Stimulated activated CD8-positive, alpha-beta memory T cell treated with anti-CD3 and anti-CD28 coated beads, Interleukin-4, amount 100 ng/mL, for 24 hours (primary cell): ENCODE measurements around the gene SUPT20HL2.
"Not testable (repeated sequence)": the region's sequence is repeated elsewhere in the genome, so short reads cannot be mapped to it uniquely, and the experiment has no call there.

ENCODE experiments used
- DNase-seq: peaks from one replicate; pipeline ENCODE4 v3.0.0-alpha.2; 2020; ENCODE audit warnings: low read depth

SUPT20HL2 gene

DNA sequence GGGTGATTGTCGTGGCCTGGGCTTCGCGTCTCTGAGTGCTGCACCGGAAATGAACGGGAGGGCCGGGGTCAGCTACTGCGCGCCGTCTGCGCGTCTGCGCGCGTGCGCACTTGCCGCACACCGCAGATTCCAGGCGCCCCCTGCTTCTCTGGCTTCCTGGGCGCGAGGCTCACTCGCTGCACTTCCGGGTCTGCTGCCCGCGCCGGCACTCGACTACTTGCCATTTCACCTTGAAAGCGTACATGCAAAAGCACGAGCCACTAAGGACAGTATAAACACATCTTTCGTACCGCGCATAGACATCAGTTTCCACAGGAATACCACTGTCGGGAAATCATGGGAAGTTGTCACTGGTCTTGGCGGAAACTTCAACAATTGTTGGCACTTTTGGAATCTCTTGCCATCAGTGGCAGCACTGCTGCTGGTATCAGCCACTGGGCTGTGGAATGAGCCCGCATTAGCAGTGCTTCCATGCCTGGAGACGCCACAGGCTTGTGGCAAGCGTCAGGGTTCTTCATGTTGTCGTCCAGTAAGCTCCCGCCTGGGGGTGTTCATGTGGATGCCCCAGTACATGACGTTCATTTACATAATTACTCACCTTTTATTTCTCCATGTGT, at the start of gene SUPT20HL2:
Gene SUPT20HL2, minus strand, starts transcription at position 51 of the 617 bp plus-strand sequence. CDS start 754 bp downstream, outside the sequence.
- no peak for DNase-seq

DNA sequence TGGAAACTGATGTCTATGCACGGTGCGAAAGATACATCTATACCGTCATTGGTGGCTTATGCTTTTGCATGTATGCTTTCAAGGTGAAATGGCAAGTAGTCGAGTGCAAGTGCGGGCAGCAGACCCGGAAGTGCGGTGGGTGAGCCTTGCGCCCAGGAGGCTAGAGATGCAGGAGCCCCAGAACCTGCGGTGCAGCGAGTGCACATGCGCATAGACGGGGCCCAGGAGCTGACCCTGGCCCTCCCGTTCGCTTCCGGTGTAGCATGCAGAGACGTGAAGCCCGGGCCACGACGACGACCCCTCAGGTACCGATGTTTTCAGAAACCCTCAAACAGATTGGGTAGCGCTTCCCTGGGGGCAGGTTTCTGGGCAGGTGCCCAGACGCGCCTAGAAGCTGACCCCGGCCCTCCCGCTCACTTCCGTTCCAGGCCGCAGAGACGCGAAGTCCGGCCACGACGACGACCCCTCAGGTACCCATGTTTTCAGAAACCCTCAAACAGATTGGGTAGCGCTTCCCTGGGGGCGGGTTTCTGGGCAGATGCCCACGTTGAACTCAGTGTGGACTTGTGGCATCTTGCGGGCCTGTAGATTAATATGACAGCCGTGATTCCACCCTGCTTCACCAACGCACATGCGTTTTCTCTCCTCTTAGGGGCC, 48.3 kb upstream of the SUPT20HL2 start:
- DNase-seq = not testable (repeated sequence)

DNA sequence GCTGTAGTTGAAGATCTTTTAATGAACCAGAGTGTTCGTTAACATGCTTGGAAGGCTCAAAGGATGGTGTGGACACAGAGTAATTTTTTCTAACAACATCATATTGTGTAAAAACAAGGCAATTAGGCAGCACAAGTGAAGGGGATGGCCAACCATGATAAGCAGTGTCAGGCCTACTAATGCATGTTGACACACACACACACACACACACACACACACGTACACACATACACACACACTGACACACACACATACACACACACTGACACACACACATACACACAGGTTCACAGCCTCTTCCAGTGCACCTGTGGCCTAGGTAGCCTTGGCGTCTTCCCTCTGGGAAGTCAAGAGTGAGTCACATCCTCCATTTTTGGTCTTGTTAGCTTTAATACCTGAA, 46.4 kb upstream of the SUPT20HL2 start, which contains the start of gene SUPT20HL1:
Gene SUPT20HL1, plus strand, starts transcription at position 368 of the 400 bp plus-strand sequence. CDS start 2,122 bp downstream, outside the sequence.
- DNase-seq = no peak

DNA sequence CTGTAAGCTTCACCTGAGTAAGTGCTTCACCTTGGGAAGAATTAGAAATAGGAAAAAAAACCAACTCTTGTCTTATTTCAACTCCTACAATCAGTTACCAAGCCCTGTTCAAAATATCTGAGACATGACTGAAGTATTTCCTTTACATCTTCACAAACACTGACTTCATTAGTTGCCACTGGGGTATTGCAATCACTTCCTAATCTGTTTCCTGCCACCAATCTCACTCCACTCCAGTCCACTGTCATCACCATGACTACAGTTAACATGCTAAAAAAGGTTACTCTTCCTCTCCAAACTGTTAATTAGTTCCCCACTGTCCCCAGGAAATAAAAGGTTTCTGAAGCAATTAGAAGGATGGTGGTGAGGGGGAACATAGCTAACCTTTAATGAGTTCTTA, 43.2 kb upstream of the SUPT20HL2 start:
- no peak for DNase-seq

DNA sequence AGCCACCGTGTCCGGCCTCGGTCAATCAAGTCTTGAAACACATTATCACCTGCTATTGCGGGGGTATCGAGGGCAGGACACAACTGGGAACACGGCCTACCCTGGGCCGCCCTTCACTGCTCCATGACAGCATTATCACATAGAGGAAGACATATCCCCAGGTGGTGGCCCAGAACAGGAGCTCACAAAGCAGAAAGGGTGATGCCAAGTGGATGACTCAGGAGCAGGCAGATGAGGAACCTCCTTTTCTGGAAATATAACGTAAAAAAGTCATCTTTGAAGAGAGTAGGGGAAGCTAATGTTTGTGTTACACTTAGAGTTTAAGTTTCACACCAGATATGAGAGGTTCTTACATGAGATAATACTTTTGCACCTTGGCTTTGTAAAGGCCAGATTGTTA, 41.2 kb upstream of the SUPT20HL2 start:
- DNase-seq = no peak

DNA sequence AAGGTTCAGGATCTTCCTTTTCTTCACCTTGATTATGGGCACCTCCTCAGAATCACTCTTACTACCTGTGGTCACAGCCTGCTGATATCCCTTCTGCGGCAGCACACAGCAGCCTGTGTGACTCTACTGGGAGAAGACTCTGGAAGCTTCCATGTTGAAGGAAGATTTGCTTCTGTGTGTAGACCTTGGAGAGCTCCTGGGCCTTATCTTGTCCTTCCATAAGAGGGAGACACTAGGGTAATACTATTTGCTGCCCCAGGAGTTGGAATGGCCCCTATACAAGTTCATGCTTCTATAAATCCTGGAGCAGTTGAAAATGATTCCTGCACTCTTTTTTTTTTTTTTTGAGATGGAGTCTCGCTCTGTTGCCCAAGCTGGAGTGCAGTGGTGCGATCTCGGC, 36.3 kb upstream of the SUPT20HL2 start:
- no peak for DNase-seq

DNA sequence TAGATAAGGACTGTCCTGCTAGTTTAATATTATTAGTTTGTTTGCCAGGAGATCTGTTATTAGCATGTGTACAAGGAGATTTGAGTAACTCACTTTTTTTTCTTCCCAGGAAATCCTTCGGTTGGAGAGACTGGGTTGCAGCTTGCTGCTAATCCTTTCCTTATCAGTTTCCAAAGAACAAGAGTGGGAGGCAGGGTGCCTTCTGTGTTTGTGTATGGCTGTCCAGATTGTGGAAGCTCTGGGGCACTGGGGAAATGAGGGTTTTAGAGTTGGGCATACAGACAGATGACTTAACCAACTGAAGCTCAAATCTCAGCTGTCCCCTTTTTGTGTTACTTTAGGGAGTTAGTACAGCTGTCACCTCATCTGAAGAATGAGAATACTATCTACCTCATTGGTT, 34.0 kb upstream of the SUPT20HL2 start:
- DNase-seq = no peak

DNA sequence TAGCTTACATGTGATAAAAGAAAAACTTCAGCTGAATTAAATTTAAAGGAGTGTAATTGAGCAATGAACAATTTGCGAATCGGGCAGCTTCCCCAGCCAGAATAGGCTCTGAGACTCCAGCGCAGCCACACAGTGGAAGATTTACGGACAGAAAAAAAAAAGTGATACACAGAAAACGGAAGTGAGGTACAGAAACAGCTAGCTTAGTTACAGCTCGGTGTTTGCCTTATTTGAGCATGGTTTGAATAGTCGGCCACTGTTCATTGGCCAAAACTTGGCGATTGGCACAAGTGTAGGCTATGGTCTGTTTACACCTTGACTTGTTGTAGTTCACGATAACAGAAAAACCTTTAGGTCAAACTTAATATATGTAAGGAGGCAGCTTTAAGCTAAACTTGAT, 29.9 kb upstream of the SUPT20HL2 start:
- no peak for DNase-seq

DNA sequence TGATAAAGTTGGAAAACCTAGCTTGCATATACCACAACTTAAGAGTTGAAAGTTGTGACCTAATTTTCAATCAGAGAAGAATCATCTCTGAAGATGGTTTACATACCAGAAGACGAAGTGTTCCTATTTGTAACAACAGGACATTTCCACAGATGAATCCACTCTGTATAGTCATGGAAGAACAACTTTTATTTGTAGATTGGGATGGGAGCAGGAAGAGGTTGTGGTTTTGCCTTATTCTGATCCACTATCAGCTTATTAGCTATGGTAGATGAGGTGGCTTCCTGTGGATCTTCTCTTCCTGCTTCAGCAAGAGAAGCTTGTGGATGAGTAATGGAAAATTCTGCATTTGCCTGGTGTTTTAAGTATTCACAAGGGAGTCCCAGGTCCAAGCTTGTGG, 27.9 kb upstream of the SUPT20HL2 start:
- no peak for DNase-seq

DNA sequence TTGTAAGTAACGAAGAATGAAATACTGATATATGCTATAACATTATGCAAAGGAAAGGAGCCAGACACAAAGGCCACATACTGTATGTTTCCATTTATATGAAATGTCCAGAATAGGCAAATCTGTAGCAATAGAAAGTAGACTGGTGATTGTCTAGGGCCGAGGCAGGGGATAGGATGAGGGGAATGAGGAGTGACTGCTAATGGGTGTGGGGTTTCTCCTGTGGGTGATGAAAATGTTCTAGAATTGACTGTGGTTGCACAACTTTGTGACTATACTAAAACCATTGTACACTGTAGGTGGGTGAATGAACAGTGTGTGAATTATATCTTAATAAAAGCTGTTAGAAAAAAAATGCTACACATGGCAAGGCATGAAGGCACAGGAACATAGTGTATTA, 26.6 kb upstream of the SUPT20HL2 start:
- no peak for DNase-seq

DNA sequence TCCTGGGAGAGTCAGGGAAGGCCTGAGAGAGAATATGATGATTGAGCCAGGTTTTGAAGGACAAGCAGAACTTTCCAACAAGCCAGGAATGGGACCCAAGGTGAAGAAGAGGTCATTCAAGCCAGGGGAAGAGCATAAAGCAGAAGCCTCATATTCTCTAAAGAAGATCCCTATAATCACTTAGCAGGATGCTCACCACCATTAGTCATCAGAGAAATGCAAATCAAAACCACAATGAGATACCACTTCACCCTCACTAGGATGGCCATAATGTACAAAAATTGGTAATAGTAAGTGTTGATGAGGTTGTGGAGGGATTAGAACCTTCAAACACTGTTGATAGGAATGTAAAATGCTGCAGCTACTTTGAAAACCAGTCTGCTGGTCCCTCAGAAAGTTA, 26.0 kb upstream of the SUPT20HL2 start:
- no peak for DNase-seq

DNA sequence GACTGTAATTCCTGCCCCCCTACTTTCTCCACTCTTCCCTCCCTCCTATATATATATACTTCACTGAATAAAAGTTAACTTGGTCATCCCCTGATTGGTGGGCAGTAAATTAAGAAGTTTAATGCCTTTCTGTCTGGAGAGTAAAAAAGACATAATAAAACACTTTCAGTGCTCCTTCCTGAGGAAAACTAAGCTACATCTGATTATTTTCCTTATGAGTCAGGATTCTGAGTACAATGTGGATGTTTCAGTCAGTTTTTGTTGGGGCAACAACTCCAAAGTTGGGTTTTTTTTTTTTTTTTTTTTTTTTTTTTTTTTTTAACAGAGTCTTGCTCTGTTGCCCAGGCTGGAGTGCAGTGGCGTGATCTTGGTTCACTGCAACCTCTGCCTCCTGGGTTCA, 22.0 kb upstream of the SUPT20HL2 start:
- DNase-seq = no peak

DNA sequence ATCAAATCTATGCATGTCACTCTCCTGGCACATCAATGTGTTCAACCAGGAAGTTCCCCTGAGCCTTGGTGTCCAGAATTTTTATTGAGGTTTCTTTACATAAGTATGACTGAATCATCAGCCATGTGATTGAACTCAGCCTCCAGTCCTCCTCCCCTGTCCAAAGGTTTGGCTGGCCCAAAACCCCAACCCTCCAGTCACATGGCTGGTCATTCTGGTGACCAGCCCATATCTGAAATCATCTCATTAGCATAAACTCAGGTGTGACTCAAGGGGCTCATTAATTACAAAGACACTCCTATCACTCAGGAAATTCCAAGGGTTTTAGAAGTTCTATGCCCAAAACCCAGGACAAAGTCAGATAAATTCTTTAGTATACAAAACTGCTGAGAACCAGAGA, 20.6 kb upstream of the SUPT20HL2 start:
- no peak for DNase-seq

DNA sequence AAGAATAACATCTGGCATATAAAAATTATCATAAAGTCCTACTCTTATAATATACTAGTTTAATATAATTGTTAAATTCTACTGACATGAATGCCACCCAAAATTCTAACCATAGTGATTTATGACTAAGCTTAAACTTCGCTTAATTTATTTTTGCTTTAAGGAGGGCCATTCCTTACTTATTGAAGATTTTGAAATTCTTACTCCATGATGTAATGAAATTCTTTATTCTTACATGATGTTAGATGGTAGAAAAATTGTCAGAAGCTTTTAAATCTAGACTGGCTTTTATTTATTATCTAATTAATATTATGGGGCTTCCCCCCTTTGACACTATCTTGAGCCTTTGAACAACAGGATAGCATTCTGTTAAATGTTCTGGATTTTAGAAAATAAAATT, 19.5 kb upstream of the SUPT20HL2 start:
- DNase-seq = no peak

DNA sequence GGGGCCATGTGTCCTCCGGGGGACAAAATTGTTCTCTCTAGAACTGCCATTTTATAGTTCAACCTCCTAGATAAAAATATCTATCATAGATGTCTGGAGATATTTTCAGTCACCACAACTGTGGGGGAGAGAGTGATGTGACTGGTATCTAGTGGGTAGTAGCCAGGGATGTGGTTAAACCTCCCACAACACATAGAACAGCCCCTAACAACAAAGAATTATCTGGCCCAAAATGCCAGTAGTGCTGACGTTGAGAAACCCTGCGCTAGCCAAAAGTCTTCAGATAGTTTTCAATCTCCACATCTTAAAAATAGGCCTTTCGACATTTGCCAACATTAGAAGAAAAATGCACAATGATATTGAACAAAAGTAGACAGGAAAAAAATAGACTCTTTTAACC, 19.0 kb upstream of the SUPT20HL2 start:
- no peak for DNase-seq

DNA sequence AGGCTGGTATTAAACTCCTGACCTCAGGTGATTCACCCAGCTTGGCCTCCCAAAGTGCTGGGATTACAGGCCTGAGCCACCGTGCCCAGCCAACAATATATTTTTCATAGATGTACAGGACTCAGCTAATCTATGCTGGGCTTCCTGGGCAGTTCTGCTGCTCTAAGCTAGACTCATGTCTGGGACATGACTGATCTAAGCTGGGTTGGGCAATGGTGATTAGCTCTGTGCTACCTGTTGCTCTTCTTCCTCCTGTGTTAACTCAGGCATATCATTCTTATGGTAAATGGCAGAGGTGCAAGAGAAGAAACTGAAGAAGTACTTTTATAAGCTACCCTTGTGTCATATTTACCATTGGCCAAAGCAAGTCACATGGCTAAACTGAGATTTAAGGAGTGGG, 11.4 kb upstream of the SUPT20HL2 start:
- no peak for DNase-seq

DNA sequence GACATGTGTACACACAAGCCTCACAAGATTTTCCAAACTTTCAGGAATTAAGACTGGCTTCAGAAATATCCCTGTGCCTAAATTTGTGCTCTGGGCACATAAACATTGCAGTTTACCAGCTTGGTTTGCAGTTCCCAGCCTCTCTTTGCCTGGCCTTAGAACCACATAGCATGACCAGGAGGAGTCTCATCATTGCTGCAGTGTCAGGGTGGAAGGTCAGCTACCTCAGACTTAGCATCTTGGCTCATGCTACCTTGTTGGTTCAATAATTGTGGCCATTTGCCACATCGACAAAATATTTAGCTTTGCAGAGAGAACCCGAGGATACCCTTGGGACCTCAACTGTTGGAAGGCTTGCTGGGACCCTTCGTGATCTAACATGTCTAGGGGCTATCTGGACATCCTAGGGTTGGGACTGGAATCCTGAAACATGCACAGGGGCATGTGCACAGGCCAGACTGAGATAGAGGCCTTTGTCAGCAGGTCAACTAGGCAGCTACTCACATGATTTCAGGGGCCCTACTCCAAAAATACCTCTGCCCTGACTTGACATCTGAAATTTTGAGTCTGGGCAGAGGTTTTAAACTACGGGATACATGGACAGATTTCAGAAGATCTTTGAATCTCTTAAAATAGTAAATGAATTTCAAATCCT, 8.0 kb upstream of the SUPT20HL2 start:
- DNase-seq = no peak

DNA sequence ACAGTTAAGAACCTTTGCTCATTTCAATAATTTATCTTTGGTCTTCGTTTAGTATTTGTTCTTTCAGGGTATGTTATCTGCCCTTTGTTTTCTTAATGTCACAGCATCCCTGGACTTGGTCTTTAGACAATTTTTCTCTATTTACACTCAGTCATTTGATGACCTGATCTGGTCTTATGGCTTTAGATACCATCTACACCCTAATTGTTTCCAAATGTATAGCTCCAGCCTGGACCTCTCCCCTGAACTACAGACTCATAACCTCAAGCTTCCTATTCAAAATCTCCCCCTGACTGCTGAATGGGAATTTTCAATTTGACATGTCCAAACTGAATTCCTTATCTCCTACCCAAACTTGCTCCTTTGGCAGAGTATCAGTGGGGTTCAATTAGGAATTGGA, 3.7 kb upstream of the SUPT20HL2 start:
- DNase-seq = no peak

DNA sequence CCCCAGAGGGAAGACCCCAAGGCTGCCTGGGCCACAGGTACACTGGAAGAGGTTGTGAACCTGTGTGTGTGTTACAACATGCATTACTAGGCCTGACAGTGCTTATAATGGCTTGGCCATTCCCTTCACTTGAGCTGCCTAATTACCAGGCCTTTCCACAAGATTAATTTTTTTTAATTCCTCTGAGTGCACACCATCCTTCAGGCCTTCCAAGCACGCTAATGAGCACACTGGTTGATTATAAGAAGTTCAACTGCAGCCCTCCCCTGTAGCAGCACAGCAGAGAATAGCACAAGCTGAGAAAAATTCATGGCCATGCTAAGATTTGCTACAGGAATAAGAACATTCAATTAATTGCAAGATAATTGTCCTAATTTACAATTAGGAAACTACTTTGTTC, 2.2 kb upstream of the SUPT20HL2 start:
- no peak for DNase-seq

DNA sequence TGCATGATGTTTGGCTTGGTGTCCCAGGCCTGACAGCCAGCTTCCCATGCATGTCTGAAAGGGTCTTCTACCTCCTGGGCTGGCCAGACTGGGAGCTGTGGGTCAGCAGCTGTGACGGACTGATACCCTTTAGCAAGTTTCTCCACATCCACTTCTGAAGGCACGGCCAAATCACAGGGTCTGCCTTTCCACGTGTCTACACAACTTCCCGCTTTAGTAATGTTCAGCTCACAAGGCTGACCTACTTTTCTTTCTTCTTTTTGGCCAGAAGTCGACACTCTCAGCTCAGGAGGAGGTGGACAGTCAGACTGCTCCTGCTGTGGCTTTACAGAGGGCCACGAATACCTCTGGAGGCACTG, 1.6 kb downstream of the SUPT20HL2 start:
- not testable (repeated sequence) for DNase-seq

DNA sequence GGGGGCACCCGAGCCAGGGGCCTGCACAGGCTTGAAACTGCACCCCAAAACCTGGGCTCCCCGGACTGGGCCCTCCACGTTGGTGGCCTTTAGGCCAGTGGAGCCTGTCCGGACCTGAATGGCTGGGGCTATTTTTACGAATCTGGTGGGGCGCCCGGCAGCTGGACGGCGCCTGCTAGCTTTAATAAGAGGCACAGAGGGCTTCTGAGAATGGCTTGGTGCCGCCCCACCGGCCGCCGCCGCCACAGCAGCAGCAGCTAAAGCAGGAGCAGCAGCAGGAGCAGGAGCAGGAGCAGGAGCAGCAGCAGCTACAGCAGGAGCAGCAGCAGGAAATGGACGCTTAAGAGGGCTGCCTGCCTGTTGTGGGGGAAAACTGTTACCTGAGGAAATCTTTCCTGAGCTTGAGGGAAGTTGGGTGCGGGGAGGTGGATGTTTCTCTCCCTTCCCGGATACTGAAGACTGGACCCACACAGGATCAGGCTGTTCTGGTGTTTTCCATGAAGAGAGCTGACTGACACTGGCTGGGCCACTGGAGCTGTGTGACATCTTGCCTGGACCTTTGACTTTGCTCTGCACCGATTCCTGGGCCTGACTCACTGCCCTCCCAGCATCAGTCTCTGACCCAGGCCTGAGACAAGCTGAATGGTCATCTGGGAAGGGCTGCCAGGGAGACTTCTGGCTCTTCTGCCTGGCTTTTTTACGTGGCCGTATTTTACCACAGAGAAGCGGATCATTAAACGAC, 2.2 kb downstream of the SUPT20HL2 start:
- not testable (repeated sequence) for DNase-seq

DNA sequence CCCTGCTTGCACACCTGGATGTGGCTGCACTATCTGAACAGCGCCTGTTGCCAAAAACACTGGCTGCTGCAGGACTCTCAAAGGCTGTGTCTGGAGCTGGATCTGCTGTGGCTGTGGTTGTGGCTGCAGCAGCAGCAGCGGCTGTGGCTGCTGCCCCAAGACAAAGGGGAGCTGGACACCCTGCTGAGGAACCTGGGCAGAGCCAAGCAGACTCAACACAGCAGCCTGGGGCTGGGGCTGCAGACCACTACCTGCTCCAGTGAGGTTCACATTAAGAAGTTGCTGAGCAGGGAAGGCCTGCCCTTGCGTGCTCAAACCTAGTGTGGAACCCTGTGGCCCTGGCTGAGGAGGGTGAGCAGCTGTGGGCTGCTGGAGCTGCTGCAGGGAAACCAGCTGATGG, 3.0 kb downstream of the SUPT20HL2 start:
- not testable (repeated sequence) for DNase-seq
